ENCODE results near the gene THSD7A.

DNA sequence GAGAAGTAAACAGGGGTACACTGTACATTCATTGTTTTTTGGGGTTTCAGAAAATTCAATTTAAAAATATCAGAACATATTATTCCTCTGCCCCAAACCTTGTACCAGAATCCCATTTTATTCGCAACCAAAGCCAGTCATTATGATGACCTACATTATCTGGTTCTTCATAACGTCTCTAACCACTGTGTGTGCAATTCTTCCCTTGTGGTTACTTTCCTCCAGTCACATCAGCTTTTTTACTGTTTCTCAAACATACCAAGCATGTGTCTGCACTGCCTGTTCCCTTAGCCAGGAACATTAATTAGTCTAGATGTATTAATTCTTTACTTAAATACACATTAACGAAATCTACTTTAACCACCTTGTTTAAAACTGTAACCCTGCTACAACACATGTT, 64.8 kb downstream of the THSD7A start:
- no peak for TF ChIP-seq EZH2 (IDR thresholded peaks at IDR 0.05; ENCODE audit: low read length)
- TF ChIP-seq CTCF (optimal IDR thresholded peaks at IDR 0.05 in 1 of 3, IDR thresholded peaks at IDR 0.05 in 1 of 3, conservative IDR thresholded peaks at IDR 0.05 in 1 of 3; ENCODE audit: extremely low read depth in 1 of 3, insufficient read depth in 2 of 3, low read length in 3 of 3): no peak

Measured in keratinocyte (primary cell).